H1 (cell line): ENCODE measurements around the gene SNTN. TPM values are rescaled to one million over a fixed set of nuclear protein-coding genes. Genes with fewer than 3 reads are reported as not detected.

Experiments
- CTCF ChIA-PET: fragments of 300-600 bp; sonication (Branson Sonifier 250); formaldehyde crosslinking; loops from one replicate; lab custom pipeline; 2021; ENCODE audit not compliant: partially characterized antibody; lab: Charles Lee
- POLR2A ChIA-PET: fragments of 300-600 bp; sonication (Branson Sonifier 250); formaldehyde crosslinking; loops from one replicate; lab custom pipeline; 2021; ENCODE audit warnings: inconsistent platforms; ENCODE audit not compliant: partially characterized antibody; lab: Charles Lee
- DNase-seq, 2 experiments: peaks; one replicate each; pipeline versions ENCODE4 v3.0.0 to v3.0.0-alpha.2; 2010 to 2022; ENCODE audit warnings: low spot score in 2 of 2, low read depth in 1 of 2, mixed read lengths in 1 of 2
- FAIRE-seq: peaks from 2 replicates; lab custom pipeline; 2011; peaks lifted over from hg19 to GRCh38; lab: Jason Lieb, UNC
- H2AFZ ChIP-seq: 2 replicates; pipeline ENCODE4 v1.8.1; 2012; ENCODE audit warnings: low read length, inconsistent platforms
- H2AK5ac ChIP-seq: 2 replicates; pipeline ENCODE4 v1.6.1; 2013; ENCODE audit warnings: low read depth, low read length
- H2BK120ac ChIP-seq: replicated peaks from 2 replicates; pipeline ENCODE3; 2013; ENCODE audit warnings: low read depth, low read length, inconsistent platforms
- H2BK12ac ChIP-seq: 2 replicates; pipeline ENCODE4 v1.6.1; 2013; ENCODE audit warnings: low read depth, low read length
- H2BK15ac ChIP-seq: 2 replicates; pipeline ENCODE4 v1.6.1; 2013; ENCODE audit warnings: low read length
- H2BK20ac ChIP-seq: 2 replicates; pipeline ENCODE4 v1.6.1; 2013; ENCODE audit warnings: low read length
- H2BK5ac ChIP-seq: 2 replicates; pipeline ENCODE4 v1.6.1; 2013; ENCODE audit warnings: low read depth, low read length
- H3K14ac ChIP-seq: 2 replicates; pipeline ENCODE4 v1.6.1; 2013; ENCODE audit warnings: inconsistent platforms; ENCODE audit not compliant: insufficient read length
- H3K18ac ChIP-seq: 2 replicates; pipeline ENCODE4 v1.6.1; 2013; ENCODE audit warnings: low read length; ENCODE audit errors: extremely low read depth
- H3K23ac ChIP-seq: 2 replicates; pipeline ENCODE4 v1.6.1; 2013; ENCODE audit warnings: inconsistent platforms; ENCODE audit not compliant: insufficient read length
- H3K23me2 ChIP-seq: 2 replicates; pipeline ENCODE4 v1.6.1; 2013; ENCODE audit warnings: low read depth, low read length
- H3K27ac ChIP-seq: 2 replicates; pipeline ENCODE4 v1.6.1; 2011; ENCODE audit warnings: low read depth, low read length, inconsistent platforms
- H3K27me3 ChIP-seq, 4 experiments: replicated peaks in 1 of 4; 1 replicate in 1 of 4; 2 replicates in 3 of 4; pipeline versions ENCODE4 v1.6.1 to v1.8.1; 2011 to 2013; ENCODE audit warnings: low read length in 3 of 4, mild to moderate bottlenecking in 3 of 4, inconsistent platforms in 2 of 4, mixed read lengths in 2 of 4, moderate library complexity in 1 of 4; ENCODE audit not compliant: control insufficient read depth in 3 of 4, insufficient read depth in 3 of 4; ENCODE audit errors: extremely low read depth in 1 of 4
- H3K36me3 ChIP-seq, 4 experiments: 2 replicates each; pipeline versions ENCODE4 v1.6.1 to v1.8.1; 2011 to 2013; ENCODE audit warnings: mild to moderate bottlenecking in 4 of 4, low read length in 3 of 4, moderate library complexity in 2 of 4, control low read depth in 1 of 4, inconsistent platforms in 1 of 4; ENCODE audit not compliant: insufficient read depth in 4 of 4, control insufficient read depth in 2 of 4
- H3K4ac ChIP-seq: replicated peaks from 2 replicates; pipeline ENCODE3; 2013; ENCODE audit warnings: low read length, low read depth, mixed read lengths, inconsistent platforms; ENCODE audit not compliant: insufficient read length
- H3K4me1 ChIP-seq, 4 experiments: replicated peaks in 1 of 4; 1 replicate in 1 of 4; 2 replicates in 3 of 4; pipeline versions ENCODE4 v1.6.1 to v1.8.1; 2011 to 2013; ENCODE audit warnings: low read length in 3 of 4, inconsistent platforms in 2 of 4, mixed read lengths in 1 of 4; ENCODE audit not compliant: insufficient read depth in 4 of 4, control insufficient read depth in 3 of 4
- H3K4me2 ChIP-seq, 2 experiments: 2 replicates each; pipeline versions ENCODE4 v1.6.1 to v1.8.1; 2011 to 2013; ENCODE audit warnings: low read depth in 2 of 2, low read length in 2 of 2, control low read depth in 1 of 2, inconsistent platforms in 1 of 2, mild to moderate bottlenecking in 1 of 2; ENCODE audit not compliant: insufficient read depth in 1 of 2
- H3K4me3 ChIP-seq, 4 experiments: fragments of 200-600, 300-600 bp in 1 of 4; sonication (generic), shearing (Covaris generic), sonication (Bioruptor Twin) in 1 of 4; 2 replicates each; pipeline versions ENCODE4 v1.5.1 to v1.8.1; 2011 to 2016; ENCODE audit warnings: low read length in 4 of 4, low read depth in 3 of 4, control low read depth in 2 of 4, inconsistent platforms in 2 of 4, mild to moderate bottlenecking in 2 of 4, mixed read lengths in 1 of 4, moderate library complexity in 1 of 4; ENCODE audit not compliant: insufficient read depth in 2 of 4; ENCODE audit errors: extremely low read depth in 1 of 4
- H3K56ac ChIP-seq: replicated peaks from 2 replicates; pipeline ENCODE3; 2013; ENCODE audit warnings: low read depth, mild to moderate bottlenecking, mixed read lengths, low read length, inconsistent platforms; ENCODE audit not compliant: insufficient read length
- H3K79me1 ChIP-seq: 2 replicates; pipeline ENCODE4 v1.6.1; 2013; ENCODE audit warnings: low read depth, low read length, control low read depth
- H3K79me2 ChIP-seq, 2 experiments: 2 replicates each; pipeline versions ENCODE4 v1.6.1 to v1.8.1; 2012 to 2013; ENCODE audit warnings: low read length in 2 of 2, mild to moderate bottlenecking in 2 of 2, inconsistent platforms in 1 of 2; ENCODE audit not compliant: insufficient read depth in 2 of 2, control insufficient read depth in 1 of 2
- H3K9ac ChIP-seq, 4 experiments: replicated peaks in 1 of 4; 1 replicate in 1 of 4; 2 replicates in 3 of 4; pipeline versions ENCODE4 v1.6.1 to v1.8.1; 2011 to 2013; ENCODE audit warnings: low read depth in 3 of 4, low read length in 3 of 4, control low read depth in 2 of 4, mild to moderate bottlenecking in 2 of 4, moderate library complexity in 2 of 4, inconsistent platforms in 1 of 4; ENCODE audit errors: extremely low read depth in 1 of 4
- H3K9me3 ChIP-seq, 2 experiments: 2 replicates each; pipeline versions ENCODE4 v1.6.1 to v1.8.1; 2012 to 2013; ENCODE audit warnings: mild to moderate bottlenecking in 2 of 2, moderate library complexity in 2 of 2, control low read depth in 1 of 2, inconsistent platforms in 1 of 2, low read depth in 1 of 2, low read length in 1 of 2, mixed read lengths in 1 of 2; ENCODE audit not compliant: insufficient read depth in 2 of 2
- H4K20me1 ChIP-seq, 2 experiments: replicated peaks in 1 of 2; 2 replicates each; pipeline versions ENCODE3 to v1.8.1; 2011 to 2013; ENCODE audit warnings: inconsistent platforms in 2 of 2, low read length in 2 of 2, mild to moderate bottlenecking in 1 of 2; ENCODE audit not compliant: insufficient read depth in 2 of 2, control insufficient read depth in 1 of 2
- H4K5ac ChIP-seq: 2 replicates; pipeline ENCODE4 v1.6.1; 2013; ENCODE audit warnings: low read length, low read depth, mixed read lengths, inconsistent platforms; ENCODE audit not compliant: insufficient read length
- H4K8ac ChIP-seq: 2 replicates; pipeline ENCODE4 v1.8.0; 2013; ENCODE audit warnings: mild to moderate bottlenecking, moderate library complexity, low read length, inconsistent platforms; ENCODE audit not compliant: insufficient read depth; ENCODE audit errors: extremely low read depth
- H4K91ac ChIP-seq: replicated peaks from 2 replicates; pipeline ENCODE3; 2013; ENCODE audit warnings: low read length, mixed read lengths, inconsistent platforms; ENCODE audit not compliant: insufficient read length
- GABPA ChIP-seq: IDR thresholded peaks from 2 replicates; pipeline ENCODE4 v1.6.1; 2011; ENCODE audit warnings: mild to moderate bottlenecking, low read length, moderate library complexity, borderline replicate concordance; ENCODE audit not compliant: insufficient read depth
- SUZ12 ChIP-seq: fragments of 200-600 bp; sonication (generic); IDR thresholded peaks from 2 replicates; pipeline ENCODE4 v1.6.1; 2012; ENCODE audit warnings: mild to moderate bottlenecking, inconsistent platforms, low read length, moderate library complexity, mixed read lengths
- WGBS, 2 experiments: shearing (Covaris generic) in 1 of 2; methylation state at CpG; one replicate each; pipeline versions ENCODE4 v1.1.6 to v1.1.7; 2013 to 2015; ENCODE audit warnings: low lambda C conversion rate in 2 of 2, mixed read lengths in 2 of 2, inconsistent platforms in 1 of 2, low coverage in 1 of 2, missing lambda C conversion rate in 1 of 2; ENCODE audit not compliant: insufficient replicate concordance in 2 of 2, insufficient coverage in 1 of 2, insufficient read length in 1 of 2; ENCODE audit errors: extremely low coverage in 1 of 2, missing lambda C conversion rate in 1 of 2; 5-methylcytosine and 5-hydroxymethylcytosine counted together
- polyA plus RNA-seq, 7 experiments: library from polyadenylated mRNA; depleted of rRNA in 3 of 7; stranded (reverse) in 5 of 7; unstranded in 2 of 7; fragments of >200 nt in 5 of 7; fragments of 200-250 nt in 2 of 7; gene quantifications; 1 replicate in 5 of 7; 2 replicates in 1 of 7; 4 replicates in 1 of 7; pipeline versions ENCODE4 v1.2.1 to v1.2.3, GENCODE V29; 2011 to 2013; ENCODE audit warnings: missing spikeins in 2 of 7, mixed read lengths in 2 of 7
- total RNA-seq: library from RNA; stranded (reverse); fragmentation: NEBNext Ultra II Directional; extraction: Animal tissue kit (Norgen Biotek cat#: 25700); gene quantifications from 2 replicates; pipeline ENCODE4 v1.2.1, GENCODE V29; 2021

Gene SNTN
- total and polyA plus RNA-seq, 2 of the 8 experiments (the other 6 are each of a cell fraction or from before 2014, with no cell fraction given): not detected

GRCh38 chr3:63674586-63674985 lies 22.1 kb downstream of the SNTN start:
- TF ChIP-seq GABPA (no peak), SUZ12 (no peak)
- no peak overlapping the region for H2BK5ac ChIP-seq
- H3K9ac ChIP-seq: no peak overlapping the region
- H3K23ac ChIP-seq: no peak overlapping the region
- H2BK120ac ChIP-seq: no peak overlapping the region
- 0 out of 2 replicates have a peak overlapping the region, but pooled peaks have one; percentile 11 for H4K8ac ChIP-seq
- H4K91ac ChIP-seq: no peak overlapping the region
- no peaks in the 10 kb centered on the region for H4K20me1 ChIP-seq
- H3K79me2 ChIP-seq: no peaks in the 10 kb centered on the region
- 92% methylated on average over 2 of the region's 2 CpGs; no CpG with 5 or more reads in 1 of the 2 experiments for WGBS, 2 experiments
- no peak overlapping the region for H2AK5ac ChIP-seq
- no peaks in the 10 kb centered on the region for H3K4me1 ChIP-seq
- H3K27me3 ChIP-seq: no peaks in the 10 kb centered on the region
- no peaks in the 10 kb centered on the region for H3K36me3 ChIP-seq
- H2BK20ac ChIP-seq: no peak overlapping the region
- H3K4ac ChIP-seq: no peak overlapping the region
- H3K27ac ChIP-seq: no peak overlapping the region
- no peak overlapping the region for H3K56ac ChIP-seq
- DNase-seq (no peak), FAIRE-seq (no peak)
- no peaks in the 10 kb centered on the region for H3K79me1 ChIP-seq
- ChIA-PET POLR2A (no interaction called here), CTCF (interaction anchor here (0.6 to 2.0 kb wide), 4 partner anchors 12 to 325 kb away, joined by 3 to 6 read pairs (median 4); no protein-coding TSS in a partner anchor)
- H3K4me3 ChIP-seq: no peak overlapping the region
- no peak overlapping the region for H3K18ac ChIP-seq
- no peaks in the 10 kb centered on the region for H3K9me3 ChIP-seq
- H3K14ac ChIP-seq: no peak overlapping the region
- H3K4me2 ChIP-seq: no peak overlapping the region
- H4K5ac ChIP-seq: no peak overlapping the region
- H3K23me2 ChIP-seq: no peaks in the 10 kb centered on the region
- H2BK15ac ChIP-seq: no peak overlapping the region
- no peak overlapping the region for H2BK12ac ChIP-seq
- H2AFZ ChIP-seq: no peak overlapping the region
